ENCODE measurements around the gene SYPL1. TPM values are rescaled to one million over a fixed set of nuclear protein-coding genes. Genes with fewer than 3 reads are reported as not detected.

SYPL1 gene
- total and polyA plus RNA-seq, 7 experiments from 2014 or later = 37.5 to 106 (median 49.4) TPM

- Histone ChIP-seq H3K27me3 (ENCODE audit: control insufficient read depth in 2 of 2, insufficient read depth in 2 of 2, low read length in 2 of 2) (no peaks in the 10 kb centered on the region), H3K36me3 (ENCODE audit: control insufficient read depth in 2 of 3, insufficient read depth in 3 of 3, low read length in 3 of 3) (peaks cover 4 to 44% (median 8%) of the 10 kb centered on the region in 3 experiments), H3K4me3 (ENCODE audit: low read length) (no peak overlapping the region), H3K9me3 (ENCODE audit: control insufficient read depth in 2 of 3, low read length in 3 of 3) (no peaks in the 10 kb centered on the region), H3K4me1 (ENCODE audit: control insufficient read depth in 2 of 2, insufficient read depth in 2 of 2, low read length in 2 of 2) (no peaks in the 10 kb centered on the region), H3K27ac (ENCODE audit: low read depth, low read length) (no peak overlapping the region)
- Mint-ChIP-seq H3K36me3 (peaks cover 9 to 49% (median 30%) of the 10 kb centered on the region in 5 donors), H3K9me3 (peaks cover 0 to 5% (median 0%) of the 10 kb centered on the region in 11 donors), H3K4me1 (peaks cover 0 to 12% (median 5%) of the 10 kb centered on the region in 7 donors), H3K4me3 (no peak overlapping the region), H3K27me3 (no peaks in the 10 kb centered on the region), H3K27ac (peak overlapping the region in 2 of 9 donors; percentile 23 to 61)
- no peak for ATAC-seq
- POLR2A ChIA-PET = interaction anchor here (3.3 kb wide), 1 partner anchor 21 kb away, joined by 19 read pairs; no protein-coding TSS in a partner anchor
- intact Hi-C loops (cut with micrococcal nuclease) = no loop called here
- DNase-seq = no peak
- CTCF ChIA-PET = interaction anchor here (0.6 to 1.2 kb wide), 2 partner anchors 19 to 626 kb away, joined by 3 to 6 read pairs; no protein-coding TSS in a partner anchor
These were observed 19.9 kb downstream of the SYPL1 start for GRCh38 chr7:106092204-106092603.

- Mint-ChIP-seq H3K36me3 (peaks cover 9 to 53% (median 34%) of the 10 kb centered on the region in 5 donors), H3K4me3 (no peak overlapping the region), H3K27ac (peak overlapping the region in 6 of 9 donors; percentile 2 to 57 (median 24)), H3K27me3 (no peaks in the 10 kb centered on the region), H3K9me3 (peaks cover 0 to 5% (median 0%) of the 10 kb centered on the region in 11 donors), H3K4me1 (peaks cover 2 to 17% (median 11%) of the 10 kb centered on the region in 7 donors)
- intact Hi-C loops (cut with micrococcal nuclease) = no loop called here
- ChIA-PET CTCF (interaction anchor here (0.7 to 0.8 kb wide), 2 partner anchors 33 to 127 kb away, joined by 3 read pairs; no protein-coding TSS in a partner anchor), POLR2A (interaction anchor here (1.2 kb wide), 1 partner anchor 18 kb away, joined by 3 read pairs; no protein-coding TSS in a partner anchor)
- Histone ChIP-seq H3K4me1 (ENCODE audit: control insufficient read depth in 2 of 2, insufficient read depth in 2 of 2, low read length in 2 of 2) (no peaks in the 10 kb centered on the region), H3K27me3 (ENCODE audit: control insufficient read depth in 2 of 2, insufficient read depth in 2 of 2, low read length in 2 of 2) (no peaks in the 10 kb centered on the region), H3K36me3 (ENCODE audit: control insufficient read depth in 2 of 3, insufficient read depth in 3 of 3, low read length in 3 of 3) (peaks cover 4 to 34% (median 8%) of the 10 kb centered on the region in 3 experiments), H3K4me3 (ENCODE audit: low read length) (no peak overlapping the region), H3K27ac (ENCODE audit: low read depth, low read length) (no peak overlapping the region), H3K9me3 (ENCODE audit: control insufficient read depth in 2 of 3, low read length in 3 of 3) (no peaks in the 10 kb centered on the region)
- peak; percentile 14 for ATAC-seq
- no peak for DNase-seq
These were observed 22.5 kb downstream of the SYPL1 start for GRCh38 chr7:106089647-106090046.

GRCh38 chr7:106088014-106088413 is 24.1 kb downstream of the SYPL1 start:
- peak overlapping the region in 1 of 9 donors; percentile 42 for H3K27ac Mint-ChIP-seq
- Histone ChIP-seq H3K36me3 (ENCODE audit: control insufficient read depth in 2 of 3, insufficient read depth in 3 of 3, low read length in 3 of 3) (peaks cover 4 to 22% (median 8%) of the 10 kb centered on the region in 3 experiments), H3K4me1 (ENCODE audit: control insufficient read depth in 2 of 2, insufficient read depth in 2 of 2, low read length in 2 of 2) (no peaks in the 10 kb centered on the region), H3K9me3 (ENCODE audit: control insufficient read depth in 2 of 3, low read length in 3 of 3) (no peaks in the 10 kb centered on the region), H3K27ac (ENCODE audit: low read depth, low read length) (no peak overlapping the region), H3K27me3 (ENCODE audit: control insufficient read depth in 2 of 2, insufficient read depth in 2 of 2, low read length in 2 of 2) (no peaks in the 10 kb centered on the region), H3K4me3 (ENCODE audit: low read length) (no peak overlapping the region)
- peaks cover 0 to 5% (median 0%) of the 10 kb centered on the region in 11 donors for H3K9me3 Mint-ChIP-seq
- peaks cover 4 to 21% (median 19%) of the 10 kb centered on the region in 7 donors for H3K4me1 Mint-ChIP-seq
- peaks cover 9 to 49% (median 37%) of the 10 kb centered on the region in 5 donors for H3K36me3 Mint-ChIP-seq
- intact Hi-C loops (cut with micrococcal nuclease) = no loop called here
- H3K4me3 Mint-ChIP-seq = no peak overlapping the region
- no peaks in the 10 kb centered on the region for H3K27me3 Mint-ChIP-seq
- ATAC-seq (no peak), DNase-seq (no peak)
- ChIA-PET CTCF (no interaction called here), POLR2A (no interaction called here)

- no peaks in the 10 kb centered on the region for H3K27me3 ChIP-seq (ENCODE audit: control insufficient read depth in 2 of 2, insufficient read depth in 2 of 2, low read length in 2 of 2)
- H3K4me3 ChIP-seq (ENCODE audit: low read length) = no peak overlapping the region
- Mint-ChIP-seq H3K9me3 (peaks cover 0 to 5% (median 0%) of the 10 kb centered on the region in 11 donors), H3K4me1 (peaks cover 6 to 22% (median 19%) of the 10 kb centered on the region in 7 donors), H3K4me3 (no peak overlapping the region), H3K27me3 (no peaks in the 10 kb centered on the region), H3K27ac (peak overlapping the region in 3 of 9 donors; percentile 5 to 28 (median 10)), H3K36me3 (peaks cover 9 to 33% (median 31%) of the 10 kb centered on the region in 5 donors)
- ChIA-PET CTCF (interaction anchor here (0.7 to 1.0 kb wide), 4 partner anchors 15 to 68 kb away, joined by 3 to 4 read pairs (median 3); no protein-coding TSS in a partner anchor), POLR2A (interaction anchor here (0.6 to 1.4 kb wide), 4 partner anchors 14 to 506 kb away, joined by 3 to 6 read pairs (median 4); partner anchors contain the start of gene SYPL1)
- H3K36me3 ChIP-seq (ENCODE audit: control insufficient read depth in 2 of 3, insufficient read depth in 3 of 3, low read length in 3 of 3) = peaks cover 0 to 8% (median 4%) of the 10 kb centered on the region in 3 experiments
- no peaks in the 10 kb centered on the region for H3K9me3 ChIP-seq (ENCODE audit: control insufficient read depth in 2 of 3, low read length in 3 of 3)
- no peak for DNase-seq
- intact Hi-C loops (cut with micrococcal nuclease) = no loop called here
- ATAC-seq = no peak
- no peak overlapping the region for H3K27ac ChIP-seq (ENCODE audit: low read depth, low read length)
- H3K4me1 ChIP-seq (ENCODE audit: control insufficient read depth in 2 of 2, insufficient read depth in 2 of 2, low read length in 2 of 2) = no peaks in the 10 kb centered on the region
These were observed 26.1 kb downstream of the SYPL1 start for GRCh38 chr7:106086062-106086461.

- ATAC-seq (no peak), DNase-seq (no peak)
- ChIA-PET POLR2A (interaction anchor here (1.1 to 1.4 kb wide), 2 partner anchors 13 to 27 kb away, joined by 5 to 6 read pairs; partner anchors contain the start of gene SYPL1), CTCF (interaction anchor here (0.9 to 1.0 kb wide), 2 partner anchors 13 to 29 kb away, joined by 3 read pairs; no protein-coding TSS in a partner anchor)
- Histone ChIP-seq H3K27ac (ENCODE audit: low read depth, low read length) (no peak overlapping the region), H3K36me3 (ENCODE audit: control insufficient read depth in 2 of 3, insufficient read depth in 3 of 3, low read length in 3 of 3) (peaks cover 0 to 4% (median 0%) of the 10 kb centered on the region in 3 experiments), H3K4me3 (ENCODE audit: low read length) (no peak overlapping the region), H3K9me3 (ENCODE audit: control insufficient read depth in 2 of 3, low read length in 3 of 3) (no peaks in the 10 kb centered on the region), H3K4me1 (ENCODE audit: control insufficient read depth in 2 of 2, insufficient read depth in 2 of 2, low read length in 2 of 2) (no peaks in the 10 kb centered on the region), H3K27me3 (ENCODE audit: control insufficient read depth in 2 of 2, insufficient read depth in 2 of 2, low read length in 2 of 2) (no peaks in the 10 kb centered on the region)
- Mint-ChIP-seq H3K36me3 (peaks cover 3 to 31% (median 25%) of the 10 kb centered on the region in 5 donors), H3K4me3 (no peak overlapping the region), H3K27me3 (no peaks in the 10 kb centered on the region), H3K4me1 (peaks cover 6 to 30% (median 22%) of the 10 kb centered on the region in 7 donors), H3K9me3 (peaks cover 0 to 5% (median 0%) of the 10 kb centered on the region in 11 donors), H3K27ac (peak overlapping the region in 3 of 9 donors; percentile 15 to 49 (median 45))
- intact Hi-C loops (cut with micrococcal nuclease) = loop anchor here in 1 of 2 donors (2.0 kb wide), 1 partner anchor 14 kb away; no protein-coding TSS in a partner anchor
These were observed 27.1 kb downstream of the SYPL1 start for GRCh38 chr7:106085015-106085414.

- H3K27ac Mint-ChIP-seq = peak overlapping the region in 4 of 9 donors; percentile 15 to 53 (median 38)
- POLR2A ChIA-PET = interaction anchor here (0.6 to 0.8 kb wide), 3 partner anchors 12 to 352 kb away, joined by 3 read pairs; no protein-coding TSS in a partner anchor
- Histone ChIP-seq H3K4me3 (ENCODE audit: low read length) (no peak overlapping the region), H3K36me3 (ENCODE audit: control insufficient read depth in 2 of 3, insufficient read depth in 3 of 3, low read length in 3 of 3) (peaks cover 0 to under 1% (median 0%) of the 10 kb centered on the region in 3 experiments), H3K27me3 (ENCODE audit: control insufficient read depth in 2 of 2, insufficient read depth in 2 of 2, low read length in 2 of 2) (no peaks in the 10 kb centered on the region), H3K4me1 (ENCODE audit: control insufficient read depth in 2 of 2, insufficient read depth in 2 of 2, low read length in 2 of 2) (no peaks in the 10 kb centered on the region), H3K27ac (ENCODE audit: low read depth, low read length) (no peak overlapping the region), H3K9me3 (ENCODE audit: control insufficient read depth in 2 of 3, low read length in 3 of 3) (no peaks in the 10 kb centered on the region)
- no peak for ATAC-seq
- peaks cover 0 to 5% (median 0%) of the 10 kb centered on the region in 11 donors for H3K9me3 Mint-ChIP-seq
- intact Hi-C loops (cut with micrococcal nuclease) = loop anchor here in 1 of 2 donors (2.0 kb wide), 1 partner anchor 13 kb away; no protein-coding TSS in a partner anchor
- H3K27me3 Mint-ChIP-seq = peaks cover 0 to under 1% (median 0%) of the 10 kb centered on the region in 5 donors
- CTCF ChIA-PET = no interaction called here
- peaks cover 0 to 22% (median 17%) of the 10 kb centered on the region in 5 donors for H3K36me3 Mint-ChIP-seq
- H3K4me3 Mint-ChIP-seq = no peak overlapping the region
- no peak for DNase-seq
- H3K4me1 Mint-ChIP-seq = peaks cover 6 to 38% (median 28%) of the 10 kb centered on the region in 7 donors
These were observed 28.4 kb downstream of the SYPL1 start for GRCh38 chr7:106083717-106084116.

Data from naive thymus-derived CD4-positive, alpha-beta T cell (primary cell).